Trophoblast cell (in vitro differentiated cells and primary cell): ENCODE results near the gene ZIC5.
"Not testable (repeated sequence)": the region's sequence is repeated elsewhere in the genome, so short reads cannot be mapped to it uniquely, and the experiment has no call there.

ENCODE experiments used
- DNase-seq, 2 donors: peaks; one replicate each; pipeline ENCODE4 v3.0.0-alpha.2; 2016
- H2AFZ ChIP-seq: 2 replicates; pipeline ENCODE4 v1.6.1; 2013; ENCODE audit warnings: low read length, moderate library complexity, mild to moderate bottlenecking; ENCODE audit not compliant: insufficient read depth, poor library complexity
- H2AK5ac ChIP-seq: 2 replicates; pipeline ENCODE4 v1.6.1; 2013; ENCODE audit warnings: mild to moderate bottlenecking, low read length
- H2BK120ac ChIP-seq: 2 replicates; pipeline ENCODE4 v1.6.1; 2013; ENCODE audit warnings: low read length, mild to moderate bottlenecking, moderate library complexity; ENCODE audit not compliant: insufficient read depth, poor library complexity
- H2BK12ac ChIP-seq: 2 replicates; pipeline ENCODE4 v1.6.1; 2013; ENCODE audit warnings: mild to moderate bottlenecking, low read length, moderate library complexity
- H2BK5ac ChIP-seq: 2 replicates; pipeline ENCODE4 v1.6.1; 2013; ENCODE audit warnings: low read length, low read depth, moderate library complexity, mild to moderate bottlenecking; ENCODE audit not compliant: poor library complexity
- H3K14ac ChIP-seq: 2 replicates; pipeline ENCODE4 v1.6.1; 2013; ENCODE audit warnings: mild to moderate bottlenecking, low read length
- H3K18ac ChIP-seq: 2 replicates; pipeline ENCODE4 v1.6.1; 2013; ENCODE audit warnings: mild to moderate bottlenecking, low read length
- H3K23ac ChIP-seq: 2 replicates; pipeline ENCODE4 v1.6.1; 2013; ENCODE audit warnings: low read length
- H3K27ac ChIP-seq: 2 replicates; pipeline ENCODE4 v1.5.1; 2013; ENCODE audit warnings: low read depth, mild to moderate bottlenecking, inconsistent platforms, low read length, moderate library complexity
- H3K27me3 ChIP-seq: 2 replicates; pipeline ENCODE4 v1.6.1; 2013; ENCODE audit warnings: inconsistent platforms, mild to moderate bottlenecking, low read length, moderate library complexity; ENCODE audit not compliant: insufficient read depth
- H3K36me3 ChIP-seq, 2 experiments: 1 replicate in 1 of 2; 2 replicates in 1 of 2; pipeline ENCODE4 v1.6.1; 2013; ENCODE audit warnings: low read length in 2 of 2, mild to moderate bottlenecking in 2 of 2, moderate library complexity in 1 of 2; ENCODE audit not compliant: insufficient read depth in 2 of 2, control insufficient read depth in 1 of 2
- H3K4ac ChIP-seq: 2 replicates; pipeline ENCODE4 v1.6.1; 2013; ENCODE audit warnings: low read depth, mild to moderate bottlenecking, low read length, moderate library complexity
- H3K4me1 ChIP-seq, 2 experiments: 1 replicate in 1 of 2; 2 replicates in 1 of 2; pipeline ENCODE4 v1.6.1; 2013; ENCODE audit warnings: low read length in 2 of 2, mild to moderate bottlenecking in 2 of 2, moderate library complexity in 1 of 2; ENCODE audit not compliant: insufficient read depth in 2 of 2, control insufficient read depth in 1 of 2
- H3K4me2 ChIP-seq: 2 replicates; pipeline ENCODE4 v1.6.1; 2013; ENCODE audit warnings: inconsistent platforms, mild to moderate bottlenecking, low read length, moderate library complexity
- H3K4me3 ChIP-seq: 2 replicates; pipeline ENCODE4 v1.5.1; 2013; ENCODE audit warnings: mild to moderate bottlenecking, low read depth, low read length, inconsistent platforms
- H3K79me1 ChIP-seq: one replicate; pipeline ENCODE4 v1.6.1; 2013; ENCODE audit warnings: low read length
- H3K79me2 ChIP-seq: 2 replicates; pipeline ENCODE4 v1.6.1; 2013; ENCODE audit warnings: low read length, mild to moderate bottlenecking; ENCODE audit not compliant: control insufficient read depth, insufficient read depth, poor library complexity
- H3K9ac ChIP-seq: 2 replicates; pipeline ENCODE4 v1.6.1; 2013; ENCODE audit warnings: mild to moderate bottlenecking, low read length
- H3K9me3 ChIP-seq: 2 replicates; pipeline ENCODE4 v1.6.1; 2013; ENCODE audit warnings: low read depth, mild to moderate bottlenecking, control low read depth, inconsistent platforms, low read length; ENCODE audit not compliant: insufficient read depth
- H4K12ac ChIP-seq: 2 replicates; pipeline ENCODE4 v1.6.1; 2013; ENCODE audit warnings: low read depth, mild to moderate bottlenecking, low read length, moderate library complexity
- H4K8ac ChIP-seq: 2 replicates; pipeline ENCODE4 v1.6.1; 2013; ENCODE audit warnings: low read depth, mild to moderate bottlenecking, low read length, moderate library complexity
- H4K91ac ChIP-seq: one replicate; pipeline ENCODE4 v1.6.1; 2013; ENCODE audit warnings: low read depth, mild to moderate bottlenecking, low read length, moderate library complexity
- WGBS: extraction: QIAGEN DNeasy Blood & Tissue Kit; methylation state at CpG from one replicate; pipeline ENCODE4 v1.1.7; 2013; ENCODE audit warnings: missing lambda C conversion rate; ENCODE audit not compliant: insufficient read length, insufficient coverage; ENCODE audit errors: extremely low coverage; 5-methylcytosine and 5-hydroxymethylcytosine counted together

The ZIC5 gene

DNA sequence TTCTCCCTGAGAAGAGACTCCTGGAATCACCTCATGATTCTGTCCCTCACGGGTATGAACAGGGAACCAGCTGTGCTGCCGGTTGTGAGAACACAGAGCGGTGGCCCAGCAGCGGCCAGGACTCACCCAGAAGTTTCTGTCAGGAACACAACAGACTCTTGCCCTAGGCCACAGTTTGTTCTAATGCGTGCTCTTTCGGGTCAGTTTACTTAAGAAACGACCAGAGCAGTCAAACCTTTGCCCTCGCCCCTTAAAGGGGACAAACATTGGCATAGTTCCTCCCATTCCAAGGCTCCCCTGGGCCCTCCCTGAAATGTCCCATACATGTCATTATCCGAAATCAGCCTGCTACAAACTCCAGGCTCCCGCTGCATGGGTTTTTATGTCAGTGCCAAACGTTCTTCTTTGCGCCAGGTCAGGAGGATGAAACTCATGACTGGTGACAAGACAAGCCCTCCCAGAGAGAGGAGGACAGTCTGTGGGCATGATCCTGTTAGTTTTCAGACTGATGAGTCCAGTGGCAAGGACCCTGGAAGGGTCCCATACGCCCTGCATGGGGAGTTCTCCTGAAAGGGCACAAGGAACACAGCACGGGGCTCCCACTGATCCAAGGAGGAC, 18.3 kb downstream of the ZIC5 start:
- no peak overlapping the region for H3K27ac ChIP-seq
- no peak overlapping the region for H2AFZ ChIP-seq
- no peak overlapping the region for H3K4me2 ChIP-seq
- H4K12ac ChIP-seq: no peak overlapping the region
- H3K79me2 ChIP-seq: no peaks in the 10 kb centered on the region
- no peak overlapping the region for H3K14ac ChIP-seq
- no peak overlapping the region for H2BK12ac ChIP-seq
- no peak overlapping the region for H3K4ac ChIP-seq
- no peak overlapping the region for H4K8ac ChIP-seq
- no peak for DNase-seq
- H3K18ac ChIP-seq: no peak overlapping the region
- H3K27me3 ChIP-seq: peaks cover 44% of the 10 kb centered on the region
- H4K91ac ChIP-seq: no peak overlapping the region
- H3K23ac ChIP-seq: no peak overlapping the region
- WGBS: no CpG with 5 or more reads among the region's 14 CpGs
- no peak overlapping the region for H3K4me3 ChIP-seq
- H3K79me1 ChIP-seq: no peaks in the 10 kb centered on the region
- peaks cover 6 to 9% of the 10 kb centered on the region in 2 experiments for H3K4me1 ChIP-seq
- no peak overlapping the region for H2BK5ac ChIP-seq
- no peak overlapping the region for H2BK120ac ChIP-seq
- peaks cover 5% of the 10 kb centered on the region for H3K9me3 ChIP-seq
- H2AK5ac ChIP-seq: no peak overlapping the region
- H3K36me3 ChIP-seq: no peaks in the 10 kb centered on the region
- H3K9ac ChIP-seq: no peak overlapping the region

DNA sequence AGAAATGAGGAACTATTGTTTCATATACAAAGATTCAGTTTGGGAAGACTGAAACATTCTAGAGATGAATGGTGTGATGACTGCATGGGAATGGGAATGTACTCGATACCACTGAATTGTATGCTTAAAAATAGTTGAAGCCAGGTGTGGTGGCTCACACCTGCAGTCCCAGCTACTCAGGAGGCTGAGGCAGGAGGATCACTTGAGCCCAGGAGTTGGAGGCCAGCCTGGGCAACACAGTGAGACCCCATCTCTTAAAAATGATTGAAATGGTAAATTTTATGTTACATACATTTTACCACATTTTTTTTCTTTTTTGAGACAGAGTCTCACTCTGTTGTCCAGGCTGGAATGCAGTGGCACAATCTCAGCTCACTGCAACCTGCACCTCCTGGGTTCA, 19.9 kb downstream of the ZIC5 start:
- H2BK12ac ChIP-seq, H3K9me3 ChIP-seq, H3K23ac ChIP-seq, H3K4ac ChIP-seq, H3K18ac ChIP-seq, H3K27ac ChIP-seq, H3K79me2 ChIP-seq, H3K14ac ChIP-seq, H2AFZ ChIP-seq, H3K4me1 ChIP-seq, H2BK120ac ChIP-seq, H2AK5ac ChIP-seq, H4K91ac ChIP-seq, H3K4me2 ChIP-seq, H4K8ac ChIP-seq, H2BK5ac ChIP-seq, H3K9ac ChIP-seq, H3K79me1 ChIP-seq, H3K36me3 ChIP-seq, DNase-seq, H3K4me3 ChIP-seq, H4K12ac ChIP-seq: not testable (repeated sequence)
- peaks cover 28% of the 10 kb centered on the region for H3K27me3 ChIP-seq
- no CpG with 5 or more reads among the region's 1 CpG for WGBS

DNA sequence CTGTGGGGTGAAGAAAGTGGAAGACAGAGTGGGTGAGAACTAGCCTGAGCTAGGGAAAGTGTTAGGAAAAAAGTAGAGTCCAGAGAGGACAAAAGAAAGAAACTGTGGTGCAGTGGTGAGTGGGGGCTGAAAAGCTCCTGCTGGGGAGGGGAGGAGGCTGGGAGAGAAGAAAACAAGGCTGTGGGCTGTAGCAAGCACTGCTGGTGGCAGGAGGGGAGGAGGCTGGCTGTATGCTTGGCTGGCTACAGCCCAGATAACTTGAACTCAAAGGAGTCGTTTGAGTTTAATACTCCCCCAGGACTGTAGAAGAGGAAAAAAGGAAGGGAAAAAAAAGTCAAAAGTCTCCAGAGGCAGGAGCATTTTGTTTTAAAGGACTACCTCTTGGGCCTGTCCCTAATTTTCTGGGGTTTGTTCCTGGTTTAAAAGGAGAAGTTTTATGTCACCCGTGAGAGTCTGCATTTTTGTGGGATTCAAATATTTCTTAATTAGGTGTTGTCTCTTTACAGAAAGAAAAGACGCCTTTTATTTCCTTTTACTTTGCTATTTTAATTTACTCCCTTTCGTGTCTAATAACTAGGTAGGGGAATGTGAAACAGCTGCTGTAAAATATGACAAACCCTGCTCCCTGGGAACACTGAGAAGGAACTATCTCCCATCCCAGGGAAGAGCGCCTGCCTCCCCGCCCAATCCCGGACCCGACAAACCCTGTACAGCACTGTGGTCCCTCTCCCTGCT, 21.7 kb downstream of the ZIC5 start:
- no peak overlapping the region for H2AFZ ChIP-seq
- H3K9ac ChIP-seq: no peak overlapping the region
- H3K4me3 ChIP-seq: no peak overlapping the region
- H2BK5ac ChIP-seq: no peak overlapping the region
- H3K27ac ChIP-seq: no peak overlapping the region
- H4K8ac ChIP-seq: no peak overlapping the region
- H3K9me3 ChIP-seq: no peaks in the 10 kb centered on the region
- WGBS: no CpG with 5 or more reads among the region's 8 CpGs
- H3K4me2 ChIP-seq: no peak overlapping the region
- H3K18ac ChIP-seq: no peak overlapping the region
- no peak overlapping the region for H4K12ac ChIP-seq
- no peaks in the 10 kb centered on the region for H3K36me3 ChIP-seq
- H3K4ac ChIP-seq: no peak overlapping the region
- H3K23ac ChIP-seq: no peak overlapping the region
- no peaks in the 10 kb centered on the region for H3K4me1 ChIP-seq
- DNase-seq: no peak
- H3K27me3 ChIP-seq: peaks cover 10% of the 10 kb centered on the region
- no peak overlapping the region for H2BK12ac ChIP-seq
- no peak overlapping the region for H4K91ac ChIP-seq
- H2AK5ac ChIP-seq: no peak overlapping the region
- H3K14ac ChIP-seq: no peak overlapping the region
- no peaks in the 10 kb centered on the region for H3K79me2 ChIP-seq
- no peaks in the 10 kb centered on the region for H3K79me1 ChIP-seq
- no peak overlapping the region for H2BK120ac ChIP-seq

DNA sequence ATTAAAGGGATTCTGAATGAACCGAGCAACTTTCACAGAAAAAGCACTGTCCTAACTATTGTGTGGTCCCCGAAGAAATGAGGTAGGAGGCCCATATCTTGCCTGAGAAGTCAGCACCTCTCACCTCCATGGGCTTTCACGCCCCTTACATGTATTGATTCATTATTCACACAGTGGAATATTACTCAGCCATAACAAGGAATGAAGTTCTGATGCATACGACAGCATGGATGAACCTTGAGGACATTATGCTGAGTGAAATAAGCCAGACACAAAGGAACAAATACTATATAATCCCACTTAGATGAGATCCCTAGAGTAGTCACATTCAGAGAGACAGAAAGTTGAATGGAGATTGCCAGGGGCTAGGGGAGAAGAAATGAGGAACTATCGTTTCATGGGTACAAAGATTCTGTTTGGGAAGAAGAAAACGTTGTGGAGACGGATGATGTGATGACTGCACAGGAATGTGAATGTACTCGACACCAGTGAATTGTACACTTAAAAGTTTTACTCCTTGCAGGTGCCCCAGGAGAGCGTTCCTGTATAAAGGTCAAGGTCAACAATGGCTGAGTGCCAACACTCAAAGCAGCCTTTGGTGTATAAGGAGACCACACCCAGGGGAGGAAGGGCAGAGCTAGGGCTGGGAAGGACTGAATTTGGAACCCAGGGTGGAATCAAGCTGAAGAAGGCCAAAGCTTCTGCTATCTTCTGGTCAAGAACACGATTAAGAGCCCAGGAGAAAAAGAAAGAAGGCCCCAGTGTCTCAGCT, 22.5 kb downstream of the ZIC5 start:
- Histone ChIP-seq H3K79me2 (no peaks in the 10 kb centered on the region), H3K18ac (no peak overlapping the region), H3K79me1 (no peaks in the 10 kb centered on the region), H4K8ac (no peak overlapping the region), H3K4me1 (no peaks in the 10 kb centered on the region), H2BK12ac (no peak overlapping the region), H3K36me3 (no peaks in the 10 kb centered on the region), H3K4me2 (no peak overlapping the region), H3K23ac (no peak overlapping the region), H3K27ac (no peak overlapping the region), H2AK5ac (no peak overlapping the region), H3K9me3 (no peaks in the 10 kb centered on the region), H2AFZ (no peak overlapping the region), H3K27me3 (peaks cover 7% of the 10 kb centered on the region), H2BK5ac (no peak overlapping the region), H4K12ac (no peak overlapping the region), H4K91ac (no peak overlapping the region), H3K14ac (no peak overlapping the region), H2BK120ac (no peak overlapping the region), H3K4me3 (no peak overlapping the region), H3K9ac (no peak overlapping the region), H3K4ac (no peak overlapping the region)
- DNase-seq: no peak
- WGBS: 100% methylated on average over 3 of the region's 10 CpGs
